22Rv1 (cell line): Measurements from ENCODE around the gene PMEPA1.
"Not testable (repeated sequence)": the region's sequence is repeated elsewhere in the genome, so short reads cannot be mapped to it uniquely, and the experiment has no call there.

ENCODE experiments used
- H3K27ac ChIP-seq: fragments of 450-650 bp; 2 replicates; pipeline ENCODE4 v1.5.1; 2017
- CTCF ChIP-seq: fragments of 450-650 bp; IDR thresholded peaks from 2 replicates; pipeline ENCODE4 v1.5.1; 2017; ENCODE audit warnings: mild to moderate bottlenecking
- ZFX ChIP-seq: fragments of 450-650 bp; IDR thresholded peaks from 2 replicates; pipeline ENCODE4 v1.6.1; 2017; ENCODE audit warnings: antibody characterized with exemption, borderline replicate concordance

Gene PMEPA1

DNA sequence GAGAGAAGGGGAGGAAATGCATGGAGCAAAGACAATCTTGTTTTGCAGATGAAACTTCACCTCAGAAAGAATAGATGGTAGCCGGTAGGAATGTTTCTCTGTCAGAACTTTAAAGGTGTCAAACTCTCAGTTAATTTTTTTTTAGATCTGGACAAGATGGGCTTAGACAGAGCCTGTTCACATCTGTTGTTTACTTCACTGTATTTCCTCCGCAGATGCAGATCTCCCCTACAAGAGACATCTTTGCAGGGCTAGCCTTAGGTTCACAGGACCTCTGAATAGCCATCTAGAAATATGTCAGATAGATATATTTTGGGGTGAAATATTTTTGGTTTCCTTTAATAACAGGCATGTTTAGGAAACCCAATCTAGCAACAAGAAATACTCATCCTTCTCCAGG, 77.5 kb downstream of the PMEPA1 start:
- TF ChIP-seq CTCF (no peak), ZFX (no peak)
- no peak overlapping the region for H3K27ac ChIP-seq

- no peak overlapping the region for H3K27ac ChIP-seq
- TF ChIP-seq ZFX (no peak), CTCF (no peak)
These were observed 79.8 kb downstream of the PMEPA1 start for GRCh38 chr20:57630061-57630460.

DNA sequence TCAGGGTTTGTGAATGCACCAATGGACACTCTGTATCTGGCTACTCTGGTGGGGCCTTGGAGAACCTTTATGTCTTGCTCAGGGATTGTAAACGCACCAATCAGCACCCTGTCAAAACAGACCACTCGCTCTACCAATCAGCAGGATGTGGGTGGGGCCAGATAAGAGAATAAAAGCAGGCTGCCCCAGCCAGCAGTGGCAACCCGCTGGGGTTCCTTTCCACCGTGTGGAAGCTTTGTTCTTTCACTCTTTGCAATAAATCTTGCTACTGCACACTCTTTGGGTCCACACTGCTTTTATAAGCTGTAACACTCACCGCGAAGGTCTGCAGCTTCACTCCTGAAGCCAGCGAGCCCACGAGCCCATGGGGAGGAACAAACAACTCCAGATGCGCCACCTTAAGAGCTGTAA, 80.3 kb downstream of the PMEPA1 start:
- H3K27ac ChIP-seq = not testable (repeated sequence)

- H3K27ac ChIP-seq = not testable (repeated sequence)
These were observed 80.9 kb downstream of the PMEPA1 start for GRCh38 chr20:57628962-57629308.

GRCh38 chr20:57628047-57628961, 81.5 kb downstream of the PMEPA1 start:
- no peak for TF ChIP-seq ZFX
- TF ChIP-seq CTCF = no peak
- no peak overlapping the region for H3K27ac ChIP-seq

GRCh38 chr20:57627339-57627738, 82.5 kb downstream of the PMEPA1 start:
- H3K27ac ChIP-seq = no peak overlapping the region
- TF ChIP-seq ZFX = no peak
- TF ChIP-seq CTCF = no peak

DNA sequence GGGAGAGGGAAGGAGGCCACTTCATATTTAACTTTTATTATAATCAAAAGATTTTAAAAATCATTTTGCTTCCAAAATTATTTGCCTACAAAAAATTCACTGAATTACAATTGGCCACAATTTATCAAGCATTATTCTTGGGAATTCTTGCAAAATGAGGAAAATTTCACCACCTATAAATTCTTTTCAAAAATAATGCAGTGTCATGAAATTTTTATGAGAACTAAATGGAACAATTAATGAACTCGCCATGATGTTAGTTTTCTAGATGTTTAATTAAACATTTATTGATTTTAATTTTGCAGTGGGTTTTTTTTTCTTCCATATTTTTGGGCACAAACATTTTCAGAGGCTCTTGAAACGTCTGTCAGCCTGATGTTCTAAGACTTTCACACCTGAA, 83.8 kb downstream of the PMEPA1 start:
- no peak for TF ChIP-seq ZFX
- TF ChIP-seq CTCF = no peak
- H3K27ac ChIP-seq = no peak overlapping the region

- no peak overlapping the region for H3K27ac ChIP-seq
- TF ChIP-seq ZFX (no peak), CTCF (no peak)
These were observed 84.4 kb downstream of the PMEPA1 start for GRCh38 chr20:57625181-57625958.
